SK-N-MC (cell line): ENCODE measurements around the gene CYFIP2.

ENCODE experiments used
- EZH2 ChIP-seq: fragments of 200-600 bp; sonication (generic); IDR thresholded peaks from one replicate; pipeline ENCODE4 v1.6.1; 2017; ENCODE audit warnings: antibody characterized with exemption
- POLR2AphosphoS5 ChIP-seq: IDR thresholded peaks from 2 replicates; pipeline ENCODE4 v1.6.1; 2012; ENCODE audit warnings: mild to moderate bottlenecking, low read depth, low read length, borderline replicate concordance

DNA sequence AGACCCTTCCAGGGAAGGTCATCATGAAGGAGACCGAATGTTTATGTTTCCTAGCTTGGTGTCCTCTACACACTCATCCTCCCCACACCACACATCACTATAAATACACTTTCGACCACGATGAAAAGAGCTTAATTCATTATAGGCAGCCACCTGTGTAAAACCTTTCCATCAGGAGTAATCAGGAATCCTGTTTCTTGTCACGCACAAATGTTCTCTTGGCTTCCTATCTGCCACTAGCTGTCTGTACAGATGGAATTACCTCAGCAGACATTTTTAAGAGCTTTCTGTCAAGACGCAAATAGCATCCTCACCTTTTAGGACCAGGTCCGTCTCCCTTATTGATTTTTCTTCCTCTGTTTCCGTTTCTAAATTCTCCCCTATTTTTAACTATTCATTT is 79.1 kb downstream of the CYFIP2 start:
- no peak for TF ChIP-seq POLR2AphosphoS5
- TF ChIP-seq EZH2 = no peak
